IMR-90 (cell line): ENCODE results near the gene MPZL2. TPM values are rescaled to one million over a fixed set of nuclear protein-coding genes. Genes with fewer than 3 reads are reported as not detected.

Experiments used
- ATAC-seq: fragments of 200-7000 bp; cut with Tn5 transposase; 2 replicates; pipeline ENCODE4 v1.9.1; 2020; ENCODE audit warnings: low read depth, mild to moderate bottlenecking, moderate library complexity
- BruUV-seq: library from RNA; stranded (reverse); fragments of 400-500 nt; replicated peaks from 2 replicates; lab custom pipeline; 2021; lab: Mats Ljungman, UMichigan
- CTCF ChIA-PET: fragments of 300-600 bp; formaldehyde crosslinking; extraction: SDS; loops from one replicate; lab custom pipeline; 2021; ENCODE audit warnings: antibody characterized with exemption; lab: Yijun Ruan, JAX
- POLR2A ChIA-PET: fragments of 300-600 bp; sonication (Branson Sonifier 250); formaldehyde crosslinking; loops from one replicate; lab custom pipeline; 2022; ENCODE audit warnings: antibody characterized with exemption; ENCODE audit not compliant: unreplicated experiment; lab: Charles Lee
- DNase-seq: peaks from one replicate; pipeline ENCODE4 v3.0.0; 2013
- H2AFZ ChIP-seq: replicated peaks from 2 replicates; pipeline ENCODE3; 2013; ENCODE audit warnings: low read length, mild to moderate bottlenecking; ENCODE audit not compliant: poor library complexity
- H2AK5ac ChIP-seq: 2 replicates; pipeline ENCODE4 v1.6.1; 2013; ENCODE audit warnings: low read depth, low read length, inconsistent platforms
- H2AK9ac ChIP-seq: replicated peaks from 2 replicates; pipeline ENCODE3; 2013; ENCODE audit warnings: mild to moderate bottlenecking, low read depth, low read length, moderate library complexity; ENCODE audit not compliant: poor library complexity
- H2BK120ac ChIP-seq: 2 replicates; pipeline ENCODE4 v1.6.1; 2013; ENCODE audit warnings: low read depth, low read length, inconsistent platforms
- H2BK15ac ChIP-seq: 3 replicates; pipeline ENCODE4 v1.6.1; 2013; ENCODE audit warnings: low read depth, low read length, inconsistent platforms
- H2BK20ac ChIP-seq: 2 replicates; pipeline ENCODE4 v1.6.1; 2013; ENCODE audit warnings: low read depth, mild to moderate bottlenecking, inconsistent platforms, low read length, moderate library complexity
- H2BK5ac ChIP-seq: 2 replicates; pipeline ENCODE4 v1.6.1; 2013; ENCODE audit warnings: mild to moderate bottlenecking, low read depth, low read length, inconsistent platforms; ENCODE audit not compliant: poor library complexity, severe bottlenecking
- H3K14ac ChIP-seq: replicated peaks from 2 replicates; pipeline ENCODE4 v1.6.1; 2013; ENCODE audit warnings: low read depth, low read length, inconsistent platforms
- H3K18ac ChIP-seq: 2 replicates; pipeline ENCODE4 v1.6.1; 2013; ENCODE audit warnings: low read depth, low read length, control low read depth
- H3K23ac ChIP-seq: 2 replicates; pipeline ENCODE4 v1.6.1; 2013; ENCODE audit warnings: low read depth, low read length, inconsistent platforms
- H3K27ac ChIP-seq: 2 replicates; pipeline ENCODE4 v1.5.1; 2013; ENCODE audit warnings: mild to moderate bottlenecking, control low read depth, low read length; ENCODE audit not compliant: insufficient read depth
- H3K27me3 ChIP-seq: 2 replicates; pipeline ENCODE4 v1.6.1; 2013; ENCODE audit warnings: low read length; ENCODE audit not compliant: control insufficient read depth, insufficient read depth
- H3K36me3 ChIP-seq: 2 replicates; pipeline ENCODE4 v1.6.1; 2013; ENCODE audit warnings: low read length, mixed read lengths; ENCODE audit not compliant: control insufficient read depth, insufficient read depth
- H3K4ac ChIP-seq: 2 replicates; pipeline ENCODE4 v1.6.1; 2013; ENCODE audit warnings: low read depth, low read length, inconsistent platforms
- H3K4me1 ChIP-seq: 2 replicates; pipeline ENCODE4 v1.6.1; 2013; ENCODE audit warnings: low read length, mixed read lengths; ENCODE audit not compliant: control insufficient read depth, insufficient read depth
- H3K4me2 ChIP-seq: 2 replicates; pipeline ENCODE4 v1.6.1; 2013; ENCODE audit warnings: low read depth, mild to moderate bottlenecking, control low read depth, low read length, moderate library complexity
- H3K4me3 ChIP-seq: 2 replicates; pipeline ENCODE4 v1.5.1; 2013; ENCODE audit warnings: low read depth, mild to moderate bottlenecking, control low read depth, low read length, moderate library complexity; ENCODE audit not compliant: insufficient read depth
- H3K56ac ChIP-seq: 2 replicates; pipeline ENCODE4 v1.6.1; 2013; ENCODE audit warnings: low read length, inconsistent platforms; ENCODE audit not compliant: insufficient read depth; ENCODE audit errors: extremely low read depth
- H3K79me1 ChIP-seq, 2 experiments: 2 replicates each; pipeline ENCODE4 v1.6.1; 2013; ENCODE audit warnings: low read length in 2 of 2, inconsistent platforms in 1 of 2, low read depth in 1 of 2
- H3K9ac ChIP-seq: 2 replicates; pipeline ENCODE4 v1.6.1; 2013; ENCODE audit warnings: low read depth, low read length, control low read depth
- H3K9me1 ChIP-seq: 2 replicates; pipeline ENCODE4 v1.6.1; 2013; ENCODE audit warnings: low read length, inconsistent platforms; ENCODE audit not compliant: insufficient read depth
- H3K9me3 ChIP-seq: 2 replicates; pipeline ENCODE4 v1.6.1; 2013; ENCODE audit warnings: low read length; ENCODE audit not compliant: control insufficient read depth, insufficient read depth
- H4K20me1 ChIP-seq: 2 replicates; pipeline ENCODE4 v1.6.1; 2013; ENCODE audit warnings: low read length, inconsistent platforms; ENCODE audit not compliant: insufficient read depth
- H4K5ac ChIP-seq: 2 replicates; pipeline ENCODE4 v1.6.1; 2013; ENCODE audit warnings: mild to moderate bottlenecking, low read depth, low read length, control low read depth
- H4K8ac ChIP-seq, 2 experiments: 2 replicates each; pipeline ENCODE4 v1.6.1; 2013; ENCODE audit warnings: low read depth in 2 of 2, low read length in 2 of 2, control low read depth in 1 of 2, inconsistent platforms in 1 of 2
- H4K91ac ChIP-seq: 2 replicates; pipeline ENCODE4 v1.6.1; 2013; ENCODE audit warnings: low read depth, low read length, inconsistent platforms; ENCODE audit not compliant: insufficient read depth
- BHLHE40 ChIP-seq: fragments of 150-350 bp; IDR thresholded peaks from 2 replicates; pipeline ENCODE4 v1.6.1; 2016; ENCODE audit warnings: mild to moderate bottlenecking, low read depth, low read length
- CEBPB ChIP-seq: IDR thresholded peaks from 2 replicates; pipeline ENCODE4 v1.6.1; 2012; ENCODE audit warnings: low read depth, low read length, improper control_type of control experiment
- CHD1 ChIP-seq: IDR thresholded peaks from 2 replicates; pipeline ENCODE4 v1.6.1; 2012; ENCODE audit warnings: low read depth, low read length, improper control_type of control experiment
- CTCF ChIP-seq: conservative IDR thresholded peaks from 2 replicates; pipeline ENCODE4 v1.5.1; 2012; ENCODE audit warnings: mild to moderate bottlenecking, low read depth, low read length, improper control_type of control experiment
- ELK1 ChIP-seq: fragments of 150-350 bp; IDR thresholded peaks from 2 replicates; pipeline ENCODE4 v1.6.1; 2016; ENCODE audit warnings: low read depth, mild to moderate bottlenecking, low read length, moderate library complexity, borderline replicate concordance
- FOS ChIP-seq: fragments of 150-350 bp; IDR thresholded peaks from 2 replicates; pipeline ENCODE4 v1.6.1; 2016; ENCODE audit warnings: low read depth, low read length
- MAFK ChIP-seq: IDR thresholded peaks from 2 replicates; pipeline ENCODE4 v1.6.1; 2012; ENCODE audit warnings: low read depth, low read length, improper control_type of control experiment
- MAZ ChIP-seq: IDR thresholded peaks from 2 replicates; pipeline ENCODE4 v1.6.1; 2012; ENCODE audit warnings: low read depth, mild to moderate bottlenecking, low read length, improper control_type of control experiment, moderate library complexity, borderline replicate concordance
- MXI1 ChIP-seq: IDR thresholded peaks from 2 replicates; pipeline ENCODE4 v1.6.1; 2012; ENCODE audit warnings: low read depth, mild to moderate bottlenecking, low read length, moderate library complexity, borderline replicate concordance
- NFE2L2 ChIP-seq: fragments of 150-350 bp; IDR thresholded peaks from 2 replicates; pipeline ENCODE4 v1.6.1; 2016; ENCODE audit warnings: low read depth, mild to moderate bottlenecking, low read length
- POLR2A ChIP-seq: IDR thresholded peaks from 2 replicates; pipeline ENCODE4 v1.6.1; 2012; ENCODE audit warnings: mild to moderate bottlenecking, low read depth, low read length
- RAD21 ChIP-seq: IDR thresholded peaks from 2 replicates; pipeline ENCODE4 v1.6.1; 2012; ENCODE audit warnings: low read length, improper control_type of control experiment
- RCOR1 ChIP-seq: IDR thresholded peaks from 2 replicates; pipeline ENCODE4 v1.6.1; 2012; ENCODE audit warnings: mild to moderate bottlenecking, low read length, improper control_type of control experiment; ENCODE audit not compliant: insufficient replicate concordance
- RFX5 ChIP-seq: IDR thresholded peaks from 2 replicates; pipeline ENCODE4 v1.8.0; 2012; ENCODE audit warnings: low read depth, mild to moderate bottlenecking, low read length, moderate library complexity
- SMC3 ChIP-seq: fragments of 150-350 bp; IDR thresholded peaks from 2 replicates; pipeline ENCODE4 v1.6.1; 2016; ENCODE audit warnings: low read depth, mild to moderate bottlenecking, antibody characterized with exemption, low read length, moderate library complexity
- USF2 ChIP-seq: fragments of 150-350 bp; IDR thresholded peaks from 2 replicates; pipeline ENCODE4 v1.6.1; 2017; ENCODE audit warnings: mild to moderate bottlenecking, antibody characterized with exemption, low read length, low read depth
- WGBS, 2 experiments: methylation state at CpG; one replicate each; pipeline versions ENCODE4 v1.1.5 to v1.1.7; 2013; ENCODE audit warnings: missing lambda C conversion rate in 2 of 2; ENCODE audit not compliant: insufficient read length in 1 of 2; ENCODE audit errors: extremely low coverage in 2 of 2; 5-methylcytosine and 5-hydroxymethylcytosine counted together
- dilution Hi-C: fragments of 300-500 bp; cut with HindIII; formaldehyde crosslinking; loops from one replicate; pipeline ENCODE4 v1.14.3; 2018; ENCODE audit warnings: low sequenced_read_pairs; ENCODE audit not compliant: unreplicated experiment
- in situ Hi-C: fragments of 300-500 bp; cut with MboI; formaldehyde crosslinking; loops from 3 replicates; pipeline ENCODE4 v1.14.3; 2019; ENCODE audit warnings: low sequenced_read_pairs, inconsistent platforms, mixed read lengths
- intact Hi-C: fragments of 100-400 bp; cut with micrococcal nuclease; formaldehyde crosslinking; loops from 2 replicates; pipeline ENCODE4 v1.10.0; 2022
- polyA plus RNA-seq, 3 experiments: library from polyadenylated mRNA; depleted of rRNA; stranded (reverse); fragments of >200 nt; gene quantifications; 2 replicates each; pipeline ENCODE4 v1.2.3, GENCODE V29; 2012; ENCODE audit warnings: low replicate concordance in 1 of 3
- total RNA-seq: library from RNA; depleted of rRNA; stranded (reverse); fragments of >200 nt; gene quantifications from 2 replicates; pipeline ENCODE4 v1.2.3, GENCODE V29; 2012

The MPZL2 gene
- total and polyA plus RNA-seq, 2 of the 4 experiments (the other 2 are of a cell fraction) = not detected

GRCh38 chr11:118287006-118287405 lies 22.9 kb upstream of the MPZL2 start:
- in situ Hi-C loops (no loop called here), dilution Hi-C loops (no loop called here), intact Hi-C loops (no loop called here)
- CTCF ChIA-PET = no interaction called here
- Histone ChIP-seq H3K4me1 (no peaks in the 10 kb centered on the region), H4K5ac (no peak overlapping the region), H3K27ac (no peak overlapping the region), H2AK5ac (no peak overlapping the region), H3K23ac (no peak overlapping the region), H3K4me3 (no peak overlapping the region), H2BK120ac (no peak overlapping the region), H3K56ac (no peak overlapping the region), H2BK15ac (no peak overlapping the region), H3K4me2 (no peak overlapping the region), H3K14ac (no peak overlapping the region), H3K79me1 (no peaks in the 10 kb centered on the region), H3K27me3 (no peaks in the 10 kb centered on the region), H3K36me3 (no peaks in the 10 kb centered on the region), H3K9ac (no peak overlapping the region), H3K9me1 (no peaks in the 10 kb centered on the region), H4K8ac (no peak overlapping the region), H4K91ac (no peak overlapping the region), H3K4ac (no peak overlapping the region), H3K9me3 (no peaks in the 10 kb centered on the region), H2AFZ (no peak overlapping the region), H2BK5ac (no peak overlapping the region), H2AK9ac (no peak overlapping the region), H3K18ac (no peak overlapping the region), H2BK20ac (no peak overlapping the region), H4K20me1 (no peaks in the 10 kb centered on the region)
- POLR2A ChIA-PET = no interaction called here
- no peak for ATAC-seq
- DNase-seq = no peak
- no TSS peak for BruUV-seq
- no peak for TF ChIP-seq FOS
- TF ChIP-seq USF2 = no peak
- TF ChIP-seq CTCF = no peak
- TF ChIP-seq SMC3 = no peak
- TF ChIP-seq MXI1 = no peak
- TF ChIP-seq ELK1 = no peak
- no peak for TF ChIP-seq RFX5
- no peak for TF ChIP-seq MAFK
- no peak for TF ChIP-seq CEBPB
- no peak for TF ChIP-seq MAZ
- no peak for TF ChIP-seq RAD21
- TF ChIP-seq POLR2A = no peak
- TF ChIP-seq CHD1 = no peak
- TF ChIP-seq BHLHE40 = no peak
- no peak for TF ChIP-seq NFE2L2
- no peak for TF ChIP-seq RCOR1
- WGBS, 2 experiments = no CpG with 5 or more reads among the region's 1 CpG
